IMR-90 (cell line): Measurements from ENCODE around the gene PTGER2. TPM values are rescaled to one million over a fixed set of nuclear protein-coding genes. Genes with fewer than 3 reads are reported as not detected.
A peak's percentile ranks its signal among the peaks of the same experiment; 100 is the strongest.

Source experiments
- ATAC-seq: fragments of 200-7000 bp; cut with Tn5 transposase; 2 replicates; pipeline ENCODE4 v1.9.1; 2020; ENCODE audit warnings: low read depth, mild to moderate bottlenecking, moderate library complexity
- BruUV-seq: library from RNA; stranded (reverse); fragments of 400-500 nt; replicated peaks from 2 replicates; lab custom pipeline; 2021; lab: Mats Ljungman, UMichigan
- CTCF ChIA-PET: fragments of 300-600 bp; formaldehyde crosslinking; extraction: SDS; loops from one replicate; lab custom pipeline; 2021; ENCODE audit warnings: antibody characterized with exemption; lab: Yijun Ruan, JAX
- POLR2A ChIA-PET: fragments of 300-600 bp; sonication (Branson Sonifier 250); formaldehyde crosslinking; loops from one replicate; lab custom pipeline; 2022; ENCODE audit warnings: antibody characterized with exemption; ENCODE audit not compliant: unreplicated experiment; lab: Charles Lee
- DNase-seq: peaks from one replicate; pipeline ENCODE4 v3.0.0; 2013
- H2AFZ ChIP-seq: replicated peaks from 2 replicates; pipeline ENCODE3; 2013; ENCODE audit warnings: low read length, mild to moderate bottlenecking; ENCODE audit not compliant: poor library complexity
- H2AK5ac ChIP-seq: 2 replicates; pipeline ENCODE4 v1.6.1; 2013; ENCODE audit warnings: low read depth, low read length, inconsistent platforms
- H2AK9ac ChIP-seq: replicated peaks from 2 replicates; pipeline ENCODE3; 2013; ENCODE audit warnings: mild to moderate bottlenecking, low read depth, low read length, moderate library complexity; ENCODE audit not compliant: poor library complexity
- H2BK120ac ChIP-seq: 2 replicates; pipeline ENCODE4 v1.6.1; 2013; ENCODE audit warnings: low read depth, low read length, inconsistent platforms
- H2BK15ac ChIP-seq: 3 replicates; pipeline ENCODE4 v1.6.1; 2013; ENCODE audit warnings: low read depth, low read length, inconsistent platforms
- H2BK20ac ChIP-seq: 2 replicates; pipeline ENCODE4 v1.6.1; 2013; ENCODE audit warnings: low read depth, mild to moderate bottlenecking, inconsistent platforms, low read length, moderate library complexity
- H2BK5ac ChIP-seq: 2 replicates; pipeline ENCODE4 v1.6.1; 2013; ENCODE audit warnings: mild to moderate bottlenecking, low read depth, low read length, inconsistent platforms; ENCODE audit not compliant: poor library complexity, severe bottlenecking
- H3K14ac ChIP-seq: replicated peaks from 2 replicates; pipeline ENCODE4 v1.6.1; 2013; ENCODE audit warnings: low read depth, low read length, inconsistent platforms
- H3K18ac ChIP-seq: 2 replicates; pipeline ENCODE4 v1.6.1; 2013; ENCODE audit warnings: low read depth, low read length, control low read depth
- H3K23ac ChIP-seq: 2 replicates; pipeline ENCODE4 v1.6.1; 2013; ENCODE audit warnings: low read depth, low read length, inconsistent platforms
- H3K27ac ChIP-seq: 2 replicates; pipeline ENCODE4 v1.5.1; 2013; ENCODE audit warnings: mild to moderate bottlenecking, control low read depth, low read length; ENCODE audit not compliant: insufficient read depth
- H3K27me3 ChIP-seq: 2 replicates; pipeline ENCODE4 v1.6.1; 2013; ENCODE audit warnings: low read length; ENCODE audit not compliant: control insufficient read depth, insufficient read depth
- H3K36me3 ChIP-seq: 2 replicates; pipeline ENCODE4 v1.6.1; 2013; ENCODE audit warnings: low read length, mixed read lengths; ENCODE audit not compliant: control insufficient read depth, insufficient read depth
- H3K4ac ChIP-seq: 2 replicates; pipeline ENCODE4 v1.6.1; 2013; ENCODE audit warnings: low read depth, low read length, inconsistent platforms
- H3K4me1 ChIP-seq: 2 replicates; pipeline ENCODE4 v1.6.1; 2013; ENCODE audit warnings: low read length, mixed read lengths; ENCODE audit not compliant: control insufficient read depth, insufficient read depth
- H3K4me2 ChIP-seq: 2 replicates; pipeline ENCODE4 v1.6.1; 2013; ENCODE audit warnings: low read depth, mild to moderate bottlenecking, control low read depth, low read length, moderate library complexity
- H3K4me3 ChIP-seq: 2 replicates; pipeline ENCODE4 v1.5.1; 2013; ENCODE audit warnings: low read depth, mild to moderate bottlenecking, control low read depth, low read length, moderate library complexity; ENCODE audit not compliant: insufficient read depth
- H3K56ac ChIP-seq: 2 replicates; pipeline ENCODE4 v1.6.1; 2013; ENCODE audit warnings: low read length, inconsistent platforms; ENCODE audit not compliant: insufficient read depth; ENCODE audit errors: extremely low read depth
- H3K79me1 ChIP-seq, 2 experiments: 2 replicates each; pipeline ENCODE4 v1.6.1; 2013; ENCODE audit warnings: low read length in 2 of 2, inconsistent platforms in 1 of 2, low read depth in 1 of 2
- H3K9ac ChIP-seq: 2 replicates; pipeline ENCODE4 v1.6.1; 2013; ENCODE audit warnings: low read depth, low read length, control low read depth
- H3K9me1 ChIP-seq: 2 replicates; pipeline ENCODE4 v1.6.1; 2013; ENCODE audit warnings: low read length, inconsistent platforms; ENCODE audit not compliant: insufficient read depth
- H3K9me3 ChIP-seq: 2 replicates; pipeline ENCODE4 v1.6.1; 2013; ENCODE audit warnings: low read length; ENCODE audit not compliant: control insufficient read depth, insufficient read depth
- H4K20me1 ChIP-seq: 2 replicates; pipeline ENCODE4 v1.6.1; 2013; ENCODE audit warnings: low read length, inconsistent platforms; ENCODE audit not compliant: insufficient read depth
- H4K5ac ChIP-seq: 2 replicates; pipeline ENCODE4 v1.6.1; 2013; ENCODE audit warnings: mild to moderate bottlenecking, low read depth, low read length, control low read depth
- H4K8ac ChIP-seq, 2 experiments: 2 replicates each; pipeline ENCODE4 v1.6.1; 2013; ENCODE audit warnings: low read depth in 2 of 2, low read length in 2 of 2, control low read depth in 1 of 2, inconsistent platforms in 1 of 2
- H4K91ac ChIP-seq: 2 replicates; pipeline ENCODE4 v1.6.1; 2013; ENCODE audit warnings: low read depth, low read length, inconsistent platforms; ENCODE audit not compliant: insufficient read depth
- BHLHE40 ChIP-seq: fragments of 150-350 bp; IDR thresholded peaks from 2 replicates; pipeline ENCODE4 v1.6.1; 2016; ENCODE audit warnings: mild to moderate bottlenecking, low read depth, low read length
- CEBPB ChIP-seq: IDR thresholded peaks from 2 replicates; pipeline ENCODE4 v1.6.1; 2012; ENCODE audit warnings: low read depth, low read length, improper control_type of control experiment
- CHD1 ChIP-seq: IDR thresholded peaks from 2 replicates; pipeline ENCODE4 v1.6.1; 2012; ENCODE audit warnings: low read depth, low read length, improper control_type of control experiment
- CTCF ChIP-seq: conservative IDR thresholded peaks from 2 replicates; pipeline ENCODE4 v1.5.1; 2012; ENCODE audit warnings: mild to moderate bottlenecking, low read depth, low read length, improper control_type of control experiment
- ELK1 ChIP-seq: fragments of 150-350 bp; IDR thresholded peaks from 2 replicates; pipeline ENCODE4 v1.6.1; 2016; ENCODE audit warnings: low read depth, mild to moderate bottlenecking, low read length, moderate library complexity, borderline replicate concordance
- FOS ChIP-seq: fragments of 150-350 bp; IDR thresholded peaks from 2 replicates; pipeline ENCODE4 v1.6.1; 2016; ENCODE audit warnings: low read depth, low read length
- MAFK ChIP-seq: IDR thresholded peaks from 2 replicates; pipeline ENCODE4 v1.6.1; 2012; ENCODE audit warnings: low read depth, low read length, improper control_type of control experiment
- MAZ ChIP-seq: IDR thresholded peaks from 2 replicates; pipeline ENCODE4 v1.6.1; 2012; ENCODE audit warnings: low read depth, mild to moderate bottlenecking, low read length, improper control_type of control experiment, moderate library complexity, borderline replicate concordance
- MXI1 ChIP-seq: IDR thresholded peaks from 2 replicates; pipeline ENCODE4 v1.6.1; 2012; ENCODE audit warnings: low read depth, mild to moderate bottlenecking, low read length, moderate library complexity, borderline replicate concordance
- NFE2L2 ChIP-seq: fragments of 150-350 bp; IDR thresholded peaks from 2 replicates; pipeline ENCODE4 v1.6.1; 2016; ENCODE audit warnings: low read depth, mild to moderate bottlenecking, low read length
- POLR2A ChIP-seq: IDR thresholded peaks from 2 replicates; pipeline ENCODE4 v1.6.1; 2012; ENCODE audit warnings: mild to moderate bottlenecking, low read depth, low read length
- RAD21 ChIP-seq: IDR thresholded peaks from 2 replicates; pipeline ENCODE4 v1.6.1; 2012; ENCODE audit warnings: low read length, improper control_type of control experiment
- RCOR1 ChIP-seq: IDR thresholded peaks from 2 replicates; pipeline ENCODE4 v1.6.1; 2012; ENCODE audit warnings: mild to moderate bottlenecking, low read length, improper control_type of control experiment; ENCODE audit not compliant: insufficient replicate concordance
- RFX5 ChIP-seq: IDR thresholded peaks from 2 replicates; pipeline ENCODE4 v1.8.0; 2012; ENCODE audit warnings: low read depth, mild to moderate bottlenecking, low read length, moderate library complexity
- SMC3 ChIP-seq: fragments of 150-350 bp; IDR thresholded peaks from 2 replicates; pipeline ENCODE4 v1.6.1; 2016; ENCODE audit warnings: low read depth, mild to moderate bottlenecking, antibody characterized with exemption, low read length, moderate library complexity
- USF2 ChIP-seq: fragments of 150-350 bp; IDR thresholded peaks from 2 replicates; pipeline ENCODE4 v1.6.1; 2017; ENCODE audit warnings: mild to moderate bottlenecking, antibody characterized with exemption, low read length, low read depth
- WGBS, 2 experiments: methylation state at CpG; one replicate each; pipeline versions ENCODE4 v1.1.5 to v1.1.7; 2013; ENCODE audit warnings: missing lambda C conversion rate in 2 of 2; ENCODE audit not compliant: insufficient read length in 1 of 2; ENCODE audit errors: extremely low coverage in 2 of 2; 5-methylcytosine and 5-hydroxymethylcytosine counted together
- dilution Hi-C: fragments of 300-500 bp; cut with HindIII; formaldehyde crosslinking; loops from one replicate; pipeline ENCODE4 v1.14.3; 2018; ENCODE audit warnings: low sequenced_read_pairs; ENCODE audit not compliant: unreplicated experiment
- in situ Hi-C: fragments of 300-500 bp; cut with MboI; formaldehyde crosslinking; loops from 3 replicates; pipeline ENCODE4 v1.14.3; 2019; ENCODE audit warnings: low sequenced_read_pairs, inconsistent platforms, mixed read lengths
- intact Hi-C: fragments of 100-400 bp; cut with micrococcal nuclease; formaldehyde crosslinking; loops from 2 replicates; pipeline ENCODE4 v1.10.0; 2022
- polyA plus RNA-seq, 3 experiments: library from polyadenylated mRNA; depleted of rRNA; stranded (reverse); fragments of >200 nt; gene quantifications; 2 replicates each; pipeline ENCODE4 v1.2.3, GENCODE V29; 2012; ENCODE audit warnings: low replicate concordance in 1 of 3
- total RNA-seq: library from RNA; depleted of rRNA; stranded (reverse); fragments of >200 nt; gene quantifications from 2 replicates; pipeline ENCODE4 v1.2.3, GENCODE V29; 2012

Gene PTGER2
- total and polyA plus RNA-seq, 2 of the 4 experiments (the other 2 are of a cell fraction): 24.7 to 58.5 TPM

- no peak overlapping the region for H2BK120ac ChIP-seq
- BruUV-seq: no TSS peak
- H2AK5ac ChIP-seq: peak overlapping the region; percentile 72
- peaks cover 0 to 6% of the 10 kb centered on the region in 2 experiments; a peak in 1 of 4 replicates for H3K79me1 ChIP-seq
- H3K14ac ChIP-seq: no peak overlapping the region
- no peak overlapping the region for H3K4me2 ChIP-seq
- no peak overlapping the region for H4K5ac ChIP-seq
- no peak overlapping the region for H4K8ac ChIP-seq
- H3K4me1 ChIP-seq: peaks cover 1% of the 10 kb centered on the region; the same call in 1 of the 2 replicates
- CTCF ChIA-PET: no interaction called here
- H3K9ac ChIP-seq: no peak overlapping the region
- H2AFZ ChIP-seq: no peak overlapping the region
- H3K18ac ChIP-seq: no peak overlapping the region; the same call in 1 of the 2 replicates
- no peak overlapping the region for H4K91ac ChIP-seq
- no peak overlapping the region for H2BK20ac ChIP-seq
- in situ Hi-C loops (loop anchor here (25.0 kb wide), 1 partner anchor 382 kb away; the partner anchor contains the start of gene ERO1A), intact Hi-C loops (no loop called here), dilution Hi-C loops (no loop called here)
- no peaks in the 10 kb centered on the region for H4K20me1 ChIP-seq
- H3K4ac ChIP-seq: no peak overlapping the region
- H3K9me3 ChIP-seq: no peaks in the 10 kb centered on the region
- TF ChIP-seq POLR2A: no peak
- TF ChIP-seq MAFK: no peak
- no peak for TF ChIP-seq USF2
- no peak for TF ChIP-seq MAZ
- no peak for TF ChIP-seq NFE2L2
- TF ChIP-seq ELK1: no peak
- no peak for TF ChIP-seq RFX5
- no peak for TF ChIP-seq CTCF
- TF ChIP-seq CEBPB: no peak
- no peak for TF ChIP-seq MXI1
- TF ChIP-seq SMC3: no peak
- no peak for TF ChIP-seq RCOR1
- no peak for TF ChIP-seq BHLHE40
- TF ChIP-seq CHD1: no peak
- no peak for TF ChIP-seq FOS
- TF ChIP-seq RAD21: no peak
- POLR2A ChIA-PET: interaction anchor here (0.6 kb wide), 1 partner anchor 21 kb away, joined by 3 read pairs; no protein-coding TSS in a partner anchor
- H3K36me3 ChIP-seq: no peaks in the 10 kb centered on the region
- H2AK9ac ChIP-seq: no peak overlapping the region
- DNase-seq (no peak), ATAC-seq (no peak)
- H2BK5ac ChIP-seq: no peak overlapping the region
- H3K9me1 ChIP-seq: no peaks in the 10 kb centered on the region
- peak overlapping the region; percentile 27; the same call in 1 of the 3 replicates for H2BK15ac ChIP-seq
- no peak overlapping the region for H3K4me3 ChIP-seq
- no peak overlapping the region for H3K56ac ChIP-seq
- no peak overlapping the region for H3K23ac ChIP-seq
- WGBS, 2 experiments: 100% methylated on average over 1 of the region's 6 CpGs; no CpG with 5 or more reads in 1 of the 2 experiments
- H3K27me3 ChIP-seq: no peaks in the 10 kb centered on the region
- H3K27ac ChIP-seq: no peak overlapping the region
These were observed 9.1 kb upstream of the PTGER2 start for GRCh38 chr14:52305014-52305413.
